ENCODE measurements around the gene ATP13A3. TPM values are rescaled to one million over a fixed set of nuclear protein-coding genes. Genes with fewer than 3 reads are reported as not detected.
A peak's percentile ranks its signal among the peaks of the same experiment; 100 is the strongest.

ATP13A3 gene
- total RNA-seq, 2 experiments from 2014 or later, result 113 to 124 TPM

GRCh38 chr3:194475138-194475932 lies 11.5 kb downstream of the ATP13A3 start:
- H3K36me3 Mint-ChIP-seq, result peaks cover 7% of the 10 kb centered on the region
- DNase-seq, result no peak
- H3K9me3 Mint-ChIP-seq, result no peaks in the 10 kb centered on the region
- H3K4me3 Mint-ChIP-seq, result no peak overlapping the region
- H3K27me3 Mint-ChIP-seq, result no peaks in the 10 kb centered on the region
- H3K27ac Mint-ChIP-seq, result peak overlapping the region; percentile 14
- peaks cover 21% of the 10 kb centered on the region for H3K4me1 Mint-ChIP-seq

- H3K27me3 Mint-ChIP-seq, result no peaks in the 10 kb centered on the region
- H3K27ac Mint-ChIP-seq, result no peak overlapping the region
- H3K4me1 Mint-ChIP-seq, result peaks cover 17% of the 10 kb centered on the region
Observed at GRCh38 chr3:194474675-194475074, 12.1 kb downstream of the ATP13A3 start.

GRCh38 chr3:194472290-194472920 lies 14.4 kb downstream of the ATP13A3 start:
- Mint-ChIP-seq H3K9me3 (no peaks in the 10 kb centered on the region), H3K4me1 (peaks cover 20% of the 10 kb centered on the region), H3K4me3 (no peak overlapping the region), H3K27ac (no peak overlapping the region), H3K36me3 (peaks cover 3% of the 10 kb centered on the region), H3K27me3 (no peaks in the 10 kb centered on the region)
- DNase-seq, result no peak

More at GRCh38 chr3:194474675-194475074, 12.1 kb downstream of the ATP13A3 start:
- DNase-seq, result no peak
- no peaks in the 10 kb centered on the region for H3K9me3 Mint-ChIP-seq
- H3K4me3 Mint-ChIP-seq, result no peak overlapping the region
- peaks cover 3% of the 10 kb centered on the region for H3K36me3 Mint-ChIP-seq

DNA sequence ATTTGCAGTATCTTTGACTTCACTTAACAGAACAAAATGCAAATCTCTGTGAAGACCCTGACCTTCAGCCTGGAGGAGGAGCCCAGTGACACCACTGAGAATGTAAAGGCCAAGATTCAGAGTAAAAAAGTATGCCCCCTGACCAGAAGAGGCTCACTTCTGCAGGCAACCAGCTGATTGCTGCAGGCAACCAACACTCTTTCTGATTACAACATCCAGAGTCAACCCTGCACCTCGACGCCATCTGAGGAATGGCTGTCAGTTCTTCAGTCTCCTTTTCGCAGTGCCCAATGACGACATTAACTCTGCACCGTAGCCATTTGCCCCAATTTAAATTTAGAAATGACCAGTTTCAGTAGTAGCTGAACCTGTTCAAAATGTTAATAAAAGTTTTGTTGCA lies 14.9 kb downstream of the ATP13A3 start:
- Mint-ChIP-seq H3K4me3 (no peak overlapping the region), H3K9me3 (no peaks in the 10 kb centered on the region), H3K36me3 (peaks cover 3% of the 10 kb centered on the region), H3K27me3 (no peaks in the 10 kb centered on the region), H3K4me1 (peaks cover 22% of the 10 kb centered on the region), H3K27ac (no peak overlapping the region)
- DNase-seq, result no peak

DNA sequence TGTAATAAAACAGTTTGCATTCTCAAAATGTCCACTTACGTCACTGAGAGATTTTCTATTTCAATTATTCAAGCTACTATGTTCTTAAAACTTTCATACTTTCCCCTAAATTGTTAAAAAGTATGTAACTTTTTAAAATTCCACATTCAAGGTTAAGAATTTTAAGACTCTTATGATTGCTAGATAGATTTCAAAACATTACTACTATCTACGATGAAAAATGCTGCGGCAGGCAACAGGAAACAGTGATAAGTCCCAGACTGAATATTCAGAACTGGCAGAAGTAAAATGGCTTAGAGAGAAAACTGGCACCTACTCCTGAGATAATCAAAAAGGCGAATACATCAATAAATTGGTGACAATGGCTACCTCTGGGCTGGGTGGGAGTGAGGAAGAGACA lies 16.2 kb downstream of the ATP13A3 start:
- no peak for DNase-seq
- Mint-ChIP-seq H3K4me3 (no peak overlapping the region), H3K36me3 (peaks cover 3% of the 10 kb centered on the region), H3K9me3 (no peaks in the 10 kb centered on the region), H3K4me1 (peaks cover 29% of the 10 kb centered on the region), H3K27me3 (no peaks in the 10 kb centered on the region), H3K27ac (no peak overlapping the region)

DNA sequence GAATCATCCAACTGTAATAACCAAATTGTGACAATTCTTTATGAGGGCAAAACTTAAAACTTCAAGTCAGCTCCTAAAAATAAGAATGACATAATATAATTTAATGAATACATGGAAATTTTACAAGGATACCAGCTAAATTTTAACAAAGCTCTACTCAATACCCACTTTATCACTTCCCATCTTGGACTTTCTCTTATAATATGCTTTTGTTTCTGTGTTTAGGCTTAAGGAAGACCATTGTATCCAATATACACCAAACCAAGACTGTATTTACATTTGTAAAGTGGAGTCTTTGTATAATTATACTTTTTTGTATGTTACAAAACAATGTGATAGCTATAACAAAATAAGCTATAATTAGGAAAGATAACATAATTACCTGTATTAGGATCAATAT lies 16.8 kb downstream of the ATP13A3 start:
- Mint-ChIP-seq H3K27ac (no peak overlapping the region), H3K36me3 (peaks cover 4% of the 10 kb centered on the region), H3K4me1 (peaks cover 36% of the 10 kb centered on the region), H3K27me3 (no peaks in the 10 kb centered on the region), H3K4me3 (no peak overlapping the region), H3K9me3 (no peaks in the 10 kb centered on the region)
- no peak for DNase-seq

- no peaks in the 10 kb centered on the region for H3K9me3 Mint-ChIP-seq
- no peaks in the 10 kb centered on the region for H3K27me3 Mint-ChIP-seq
- peaks cover 4% of the 10 kb centered on the region for H3K36me3 Mint-ChIP-seq
- no peak overlapping the region for H3K4me3 Mint-ChIP-seq
- H3K4me1 Mint-ChIP-seq, result peaks cover 36% of the 10 kb centered on the region
- no peak for DNase-seq
- H3K27ac Mint-ChIP-seq, result no peak overlapping the region
Observed at GRCh38 chr3:194468086-194468485, 18.7 kb downstream of the ATP13A3 start.

DNA sequence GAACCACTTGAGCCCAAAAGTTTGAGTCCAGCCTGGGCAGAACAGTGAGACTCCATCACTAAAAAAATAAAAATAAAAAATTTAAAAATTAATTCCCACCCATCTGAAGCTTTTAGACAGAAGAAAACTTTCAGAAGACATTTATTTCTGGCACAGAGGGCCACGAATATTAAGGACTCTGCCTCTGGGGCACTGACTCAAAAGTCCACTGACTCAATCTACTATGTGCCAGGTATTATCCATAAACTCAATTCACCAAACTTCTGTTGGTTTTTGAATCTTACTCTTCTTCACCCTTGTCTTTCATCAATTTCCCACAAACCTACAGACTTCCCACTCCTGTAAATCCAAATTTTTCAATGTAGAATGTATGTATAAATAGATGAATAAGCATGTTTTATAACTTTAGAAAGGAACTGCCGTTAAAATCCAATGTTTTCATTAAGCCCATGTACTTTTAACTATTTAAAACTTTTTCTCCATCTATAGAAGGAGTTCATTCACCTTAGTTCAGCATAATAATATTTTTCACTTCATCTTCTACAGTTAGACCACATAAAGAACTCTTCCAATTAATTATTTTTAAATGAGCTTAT lies 19.9 kb downstream of the ATP13A3 start:
- H3K9me3 Mint-ChIP-seq, result no peaks in the 10 kb centered on the region
- no peaks in the 10 kb centered on the region for H3K27me3 Mint-ChIP-seq
- peaks cover 2% of the 10 kb centered on the region for H3K36me3 Mint-ChIP-seq
- H3K4me3 Mint-ChIP-seq, result no peak overlapping the region
- DNase-seq, result no peak
- H3K27ac Mint-ChIP-seq, result no peak overlapping the region
- peaks cover 36% of the 10 kb centered on the region for H3K4me1 Mint-ChIP-seq

DNA sequence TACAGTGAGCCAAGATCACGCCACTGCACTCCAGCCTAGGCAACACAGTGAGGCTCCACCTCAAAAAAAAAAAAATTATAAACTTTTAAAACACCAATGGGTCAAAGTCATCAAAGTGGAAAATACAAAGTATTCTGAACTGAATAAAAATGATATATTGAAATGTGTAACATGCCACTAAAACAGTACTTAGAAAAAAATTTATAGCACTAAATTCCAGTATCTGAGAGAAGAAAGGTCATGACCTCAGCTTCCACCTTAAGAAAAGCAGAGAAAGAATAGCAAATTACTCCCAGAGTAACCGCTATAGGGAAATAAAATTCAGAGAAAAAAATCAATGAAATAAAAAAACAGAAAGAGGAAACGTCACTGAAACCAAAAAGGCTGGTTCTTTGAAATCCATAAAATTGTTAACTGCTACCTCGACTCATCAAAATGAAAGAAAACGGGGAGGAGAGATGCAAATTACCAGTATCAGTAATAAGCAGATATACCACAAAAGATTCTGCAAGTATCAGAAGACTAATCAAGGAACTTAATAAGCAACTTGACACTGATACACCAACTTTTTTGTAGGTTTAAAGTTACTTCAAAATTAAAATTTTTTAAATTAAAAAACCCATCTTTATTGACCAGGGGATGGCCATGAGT lies 20.8 kb downstream of the ATP13A3 start:
- DNase-seq, result no peak
- no peaks in the 10 kb centered on the region for H3K27me3 Mint-ChIP-seq
- peaks cover 36% of the 10 kb centered on the region for H3K4me1 Mint-ChIP-seq
- H3K27ac Mint-ChIP-seq, result peak overlapping the region; percentile 65
- no peaks in the 10 kb centered on the region for H3K9me3 Mint-ChIP-seq
- H3K36me3 Mint-ChIP-seq, result peaks cover 2% of the 10 kb centered on the region
- peak overlapping the region; percentile 4 for H3K4me3 Mint-ChIP-seq

DNA sequence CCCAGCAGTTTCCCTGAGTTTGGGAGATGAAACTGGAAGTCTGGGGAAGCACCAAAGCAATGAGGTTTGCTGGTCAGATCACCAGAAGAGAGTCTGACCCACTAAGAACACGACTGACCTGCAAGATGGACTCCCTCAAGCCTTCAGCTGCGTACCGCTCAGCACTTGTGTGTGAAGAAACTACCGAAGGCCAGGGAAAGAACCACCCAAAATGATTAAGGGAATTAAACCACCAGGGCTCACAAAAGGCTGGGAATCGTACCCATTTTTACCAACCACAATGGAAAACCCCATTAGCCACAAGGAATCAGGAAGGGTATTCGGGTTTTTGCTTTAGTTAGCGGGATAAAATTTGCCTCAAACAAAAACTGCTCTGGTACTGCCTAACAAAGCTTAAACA lies 21.6 kb downstream of the ATP13A3 start:
- Mint-ChIP-seq H3K36me3 (peaks cover 5% of the 10 kb centered on the region), H3K27ac (peak overlapping the region; percentile 42), H3K27me3 (no peaks in the 10 kb centered on the region), H3K4me1 (peaks cover 35% of the 10 kb centered on the region), H3K4me3 (no peak overlapping the region), H3K9me3 (no peaks in the 10 kb centered on the region)
- no peak for DNase-seq

DNA sequence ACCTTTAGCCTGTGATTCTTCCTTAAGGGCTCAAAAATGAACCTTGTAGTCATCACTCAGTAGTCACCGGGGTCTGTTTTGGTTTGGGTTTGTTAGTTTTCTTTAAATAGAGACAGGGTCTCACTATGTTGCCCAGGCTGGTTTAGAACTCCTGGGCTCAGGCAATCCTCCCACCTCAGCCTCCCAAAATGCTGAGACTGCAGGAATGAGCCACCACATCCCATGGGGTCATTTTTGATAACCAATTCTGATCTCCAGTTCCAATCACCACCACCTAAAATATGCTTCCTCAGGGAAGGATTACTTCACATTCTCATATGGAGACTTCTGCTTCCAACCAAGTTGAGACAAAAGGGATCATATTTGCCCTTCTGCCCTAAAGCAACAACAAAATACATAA lies 22.1 kb downstream of the ATP13A3 start:
- peaks cover 6% of the 10 kb centered on the region for H3K36me3 Mint-ChIP-seq
- no peak overlapping the region for H3K27ac Mint-ChIP-seq
- H3K27me3 Mint-ChIP-seq, result no peaks in the 10 kb centered on the region
- peaks cover 35% of the 10 kb centered on the region for H3K4me1 Mint-ChIP-seq
- DNase-seq, result no peak
- H3K4me3 Mint-ChIP-seq, result no peak overlapping the region
- no peaks in the 10 kb centered on the region for H3K9me3 Mint-ChIP-seq

- DNase-seq, result no peak
- Mint-ChIP-seq H3K36me3 (peaks cover 10% of the 10 kb centered on the region), H3K9me3 (no peaks in the 10 kb centered on the region), H3K27me3 (no peaks in the 10 kb centered on the region), H3K4me3 (no peak overlapping the region), H3K4me1 (peaks cover 28% of the 10 kb centered on the region), H3K27ac (no peak overlapping the region)
Observed at GRCh38 chr3:194462936-194463335, 23.9 kb downstream of the ATP13A3 start.

- Mint-ChIP-seq H3K27me3 (no peaks in the 10 kb centered on the region), H3K27ac (no peak overlapping the region)
Observed at GRCh38 chr3:194460566-194460965, 26.2 kb downstream of the ATP13A3 start.

GRCh38 chr3:194458131-194458530 lies 28.7 kb downstream of the ATP13A3 start:
- H3K36me3 Mint-ChIP-seq, result peaks cover 13% of the 10 kb centered on the region
- DNase-seq, result no peak
- H3K27ac Mint-ChIP-seq, result no peak overlapping the region
- H3K4me3 Mint-ChIP-seq, result no peak overlapping the region
- H3K9me3 Mint-ChIP-seq, result no peaks in the 10 kb centered on the region
- peaks cover 7% of the 10 kb centered on the region for H3K4me1 Mint-ChIP-seq
- no peaks in the 10 kb centered on the region for H3K27me3 Mint-ChIP-seq

More at GRCh38 chr3:194460566-194460965, 26.2 kb downstream of the ATP13A3 start:
- H3K4me1 Mint-ChIP-seq, result peaks cover 18% of the 10 kb centered on the region
- H3K36me3 Mint-ChIP-seq, result peaks cover 11% of the 10 kb centered on the region
- no peaks in the 10 kb centered on the region for H3K9me3 Mint-ChIP-seq
- H3K4me3 Mint-ChIP-seq, result no peak overlapping the region
- no peak for DNase-seq

GRCh38 chr3:194455481-194455880 lies 31.3 kb downstream of the ATP13A3 start:
- no peaks in the 10 kb centered on the region for H3K27me3 Mint-ChIP-seq
- H3K4me1 Mint-ChIP-seq, result peaks cover 2% of the 10 kb centered on the region
- no peaks in the 10 kb centered on the region for H3K9me3 Mint-ChIP-seq
- no peak overlapping the region for H3K4me3 Mint-ChIP-seq
- peaks cover 22% of the 10 kb centered on the region for H3K36me3 Mint-ChIP-seq
- H3K27ac Mint-ChIP-seq, result no peak overlapping the region
- no peak for DNase-seq

Data from activated naive CD8-positive, alpha-beta T cell treated with anti-CD3 and anti-CD28 coated beads for 36 hours (primary cell).